Hepatocyte (in vitro differentiated cells): ENCODE results near the gene CX3CR1. TPM values are rescaled to one million over a fixed set of nuclear protein-coding genes. Genes with fewer than 3 reads are reported as not detected.

Source experiments
- DNase-seq: peaks from one replicate; pipeline ENCODE4 v3.0.0-alpha.2; 2016; ENCODE audit warnings: low spot score
- H2AFZ ChIP-seq: fragments of 200-600 bp; sonication (generic); 2 replicates; pipeline ENCODE4 v1.6.0; 2016; ENCODE audit warnings: antibody characterized with exemption, mild to moderate bottlenecking
- H3K27ac ChIP-seq: fragments of 200-600 bp; sonication (generic); 2 replicates; pipeline ENCODE4 v1.5.1; 2016; ENCODE audit warnings: mild to moderate bottlenecking
- H3K27me3 ChIP-seq: fragments of 200-600 bp; sonication (generic); 2 replicates; pipeline ENCODE4 v1.6.1; 2016
- H3K36me3 ChIP-seq: fragments of 200-600 bp; sonication (generic); replicated peaks from 2 replicates; pipeline ENCODE4 v1.5.1; 2016; ENCODE audit warnings: low read depth; ENCODE audit not compliant: insufficient read depth
- H3K4me1 ChIP-seq: fragments of 200-600 bp; sonication (generic); 2 replicates; pipeline ENCODE4 v1.5.1; 2016; ENCODE audit warnings: mild to moderate bottlenecking, moderate library complexity; ENCODE audit not compliant: insufficient read depth
- H3K4me2 ChIP-seq: fragments of 200-600 bp; sonication (generic); 2 replicates; pipeline ENCODE4 v1.6.0; 2016
- H3K4me3 ChIP-seq: fragments of 200-600 bp; sonication (generic); 2 replicates; pipeline ENCODE4 v1.5.1; 2016; ENCODE audit warnings: mild to moderate bottlenecking
- H3K79me2 ChIP-seq: fragments of 200-600 bp; sonication (generic); 2 replicates; pipeline ENCODE4 v1.6.0; 2017; ENCODE audit warnings: mild to moderate bottlenecking
- H3K9me2 ChIP-seq: fragments of 200-600 bp; sonication (generic); replicated peaks from 2 replicates; pipeline ENCODE4 v1.6.0; 2017; ENCODE audit warnings: mild to moderate bottlenecking; ENCODE audit not compliant: insufficient read depth
- H3K9me3 ChIP-seq: fragments of 200-600 bp; sonication (generic); 2 replicates; pipeline ENCODE4 v1.5.1; 2016; ENCODE audit warnings: low read depth, mild to moderate bottlenecking
- H4K20me1 ChIP-seq: fragments of 200-600 bp; sonication (generic); 2 replicates; pipeline ENCODE4 v1.6.0; 2016; ENCODE audit warnings: mild to moderate bottlenecking; ENCODE audit not compliant: insufficient read depth, poor library complexity, severe bottlenecking
- EZH2 ChIP-seq: fragments of 200-600 bp; sonication (generic); IDR thresholded peaks from 2 replicates; pipeline ENCODE4 v1.6.1; 2016; ENCODE audit warnings: antibody characterized with exemption, mild to moderate bottlenecking, borderline replicate concordance
- EZH2phosphoT487 ChIP-seq: fragments of 200-600 bp; sonication (generic); IDR thresholded peaks from one replicate; pipeline ENCODE4 v1.6.1; 2018; ENCODE audit warnings: antibody characterized with exemption, mild to moderate bottlenecking, low read depth, moderate library complexity; ENCODE audit not compliant: unreplicated experiment, severe bottlenecking
- WGBS: methylation state at CpG from one replicate; pipeline ENCODE4 v1.1.6; 2016; ENCODE audit warnings: low lambda C conversion rate; ENCODE audit errors: missing lambda C conversion rate; 5-methylcytosine and 5-hydroxymethylcytosine counted together
- polyA plus RNA-seq: library from polyadenylated mRNA; unstranded; fragments of >200 nt; fragmentation: Nextera tagmentation; extraction: Ambion mirVana; gene quantifications from 2 replicates; pipeline ENCODE4 v1.2.1, GENCODE V29; 2016
- total RNA-seq: library from RNA; depleted of rRNA; stranded (reverse); fragments of >200 nt; gene quantifications from 2 replicates; pipeline ENCODE4 v1.2.3, GENCODE V29; 2014
- TF ChIP-seq, protein P1 (sequence below): fragments of 200-600 bp; sonication (generic); IDR thresholded peaks from 2 replicates; pipeline ENCODE4 v1.5.1; 2016; ENCODE audit warnings: antibody characterized with exemption, mild to moderate bottlenecking; ENCODE audit not compliant: poor library complexity

Gene CX3CR1
- total and polyA plus RNA-seq, 2 experiments from 2014 or later = 0.70 TPM; not detected in 1

DNA sequence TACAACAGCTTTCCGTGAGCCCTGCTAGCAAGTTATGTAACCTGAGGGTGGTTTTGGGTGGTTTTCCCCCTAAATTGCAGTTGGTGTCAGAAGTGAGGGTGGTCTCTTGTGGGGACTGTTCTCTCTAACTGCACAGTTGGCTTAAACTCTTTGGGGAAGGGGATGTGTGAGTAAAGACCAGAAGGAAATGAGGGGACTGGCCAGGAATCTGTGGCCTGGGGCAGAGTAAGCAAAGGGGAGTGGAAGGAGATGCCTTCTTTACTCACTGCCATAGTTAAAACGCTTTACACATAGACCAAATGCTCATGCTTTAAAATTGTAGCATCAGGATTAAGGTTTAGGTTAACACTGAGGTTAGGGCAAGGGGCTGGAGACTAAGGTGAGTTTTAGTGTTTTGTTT lies 66.2 kb downstream of the CX3CR1 start:
- Histone ChIP-seq H3K4me2 (no peak overlapping the region), H4K20me1 (no peaks in the 10 kb centered on the region), H3K9me3 (no peaks in the 10 kb centered on the region), H3K27me3 (no peaks in the 10 kb centered on the region), H3K27ac (no peak overlapping the region), H3K79me2 (no peaks in the 10 kb centered on the region), H2AFZ (no peak overlapping the region), H3K36me3 (no peaks in the 10 kb centered on the region), H3K9me2 (no peaks in the 10 kb centered on the region), H3K4me1 (no peaks in the 10 kb centered on the region), H3K4me3 (no peak overlapping the region)
- 43% methylated on average over 2 of the region's 2 CpGs for WGBS
- no peak for DNase-seq
- TF ChIP-seq EZH2 (no peak), EZH2phosphoT487 (no peak)
- TF ChIP-seq, protein P1, sequence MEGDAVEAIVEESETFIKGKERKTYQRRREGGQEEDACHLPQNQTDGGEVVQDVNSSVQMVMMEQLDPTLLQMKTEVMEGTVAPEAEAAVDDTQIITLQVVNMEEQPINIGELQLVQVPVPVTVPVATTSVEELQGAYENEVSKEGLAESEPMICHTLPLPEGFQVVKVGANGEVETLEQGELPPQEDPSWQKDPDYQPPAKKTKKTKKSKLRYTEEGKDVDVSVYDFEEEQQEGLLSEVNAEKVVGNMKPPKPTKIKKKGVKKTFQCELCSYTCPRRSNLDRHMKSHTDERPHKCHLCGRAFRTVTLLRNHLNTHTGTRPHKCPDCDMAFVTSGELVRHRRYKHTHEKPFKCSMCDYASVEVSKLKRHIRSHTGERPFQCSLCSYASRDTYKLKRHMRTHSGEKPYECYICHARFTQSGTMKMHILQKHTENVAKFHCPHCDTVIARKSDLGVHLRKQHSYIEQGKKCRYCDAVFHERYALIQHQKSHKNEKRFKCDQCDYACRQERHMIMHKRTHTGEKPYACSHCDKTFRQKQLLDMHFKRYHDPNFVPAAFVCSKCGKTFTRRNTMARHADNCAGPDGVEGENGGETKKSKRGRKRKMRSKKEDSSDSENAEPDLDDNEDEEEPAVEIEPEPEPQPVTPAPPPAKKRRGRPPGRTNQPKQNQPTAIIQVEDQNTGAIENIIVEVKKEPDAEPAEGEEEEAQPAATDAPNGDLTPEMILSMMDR = no peak

Other genes starting within 250 kb of the CX3CR1 start
- 3.7 and 3.9 TPM in 2 replicates for gene SCN11A, start 228.1 kb downstream of the CX3CR1 start, total RNA-seq
- gene SCN11A, start 228.1 kb downstream of the CX3CR1 start, polyA plus RNA-seq = 0.86 and 1.9 TPM in 2 replicates
- 34.7 and 37.0 TPM in 2 replicates for gene WDR48, start 228.0 kb downstream of the CX3CR1 start, total RNA-seq
- 24.6 and 25.0 TPM in 2 replicates for gene WDR48, start 228.0 kb downstream of the CX3CR1 start, polyA plus RNA-seq
- 38.0 and 48.6 TPM in 2 replicates for gene GORASP1, start 172.4 kb downstream of the CX3CR1 start, total RNA-seq
- 42.0 and 49.0 TPM in 2 replicates for gene GORASP1, start 172.4 kb downstream of the CX3CR1 start, polyA plus RNA-seq
- gene TTC21A, start 172.4 kb downstream of the CX3CR1 start, total RNA-seq = 1.2 and 3.7 TPM in 2 replicates
- gene TTC21A, start 172.4 kb downstream of the CX3CR1 start, polyA plus RNA-seq = 6.5 and 7.6 TPM in 2 replicates
- gene CSRNP1, start 126.4 kb downstream of the CX3CR1 start, total RNA-seq = 71.6 and 78.7 TPM in 2 replicates
- gene CSRNP1, start 126.4 kb downstream of the CX3CR1 start, polyA plus RNA-seq = 112 and 115 TPM in 2 replicates
- 0.10 TPM in 1 of 2 replicates, not detected in the other for gene XIRP1, start 87.4 kb downstream of the CX3CR1 start, total RNA-seq
- 1.4 TPM in 1 of 2 replicates, not detected in the other for gene XIRP1, start 87.4 kb downstream of the CX3CR1 start, polyA plus RNA-seq
- not detected in 2 replicates for gene CCR8, start 49.7 kb upstream of the CX3CR1 start, total RNA-seq
- not detected in 2 replicates for gene CCR8, start 49.7 kb upstream of the CX3CR1 start, polyA plus RNA-seq
- gene SLC25A38, start 103.3 kb upstream of the CX3CR1 start, total RNA-seq = 37.2 and 43.2 TPM in 2 replicates
- 32.4 and 35.7 TPM in 2 replicates for gene SLC25A38, start 103.3 kb upstream of the CX3CR1 start, polyA plus RNA-seq
- 961 and 1,236 TPM in 2 replicates for gene RPSA, start 126.7 kb upstream of the CX3CR1 start, total RNA-seq
- 249 and 267 TPM in 2 replicates for gene RPSA, start 126.7 kb upstream of the CX3CR1 start, polyA plus RNA-seq
- gene MOBP, start 187.6 kb upstream of the CX3CR1 start, total RNA-seq = 0.10 and 0.40 TPM in 2 replicates
- gene MOBP, start 187.6 kb upstream of the CX3CR1 start, polyA plus RNA-seq = 0.17 TPM in 1 of 2 replicates, not detected in the other